HepG2 (cell line): ENCODE data around the gene MCM8. TPM values are rescaled to one million over a fixed set of nuclear protein-coding genes. Genes with fewer than 3 reads are reported as not detected.

Experiments used
- CENPX ChIP-seq: sonication (generic); formaldehyde crosslinking; IDR thresholded peaks from 2 replicates; pipeline ENCODE4 v1.9.0; 2021; ENCODE audit warnings: mild to moderate bottlenecking, missing genetic modification reagents, moderate library complexity
- DNMT1 ChIP-seq: sonication (generic); formaldehyde crosslinking; IDR thresholded peaks from 2 replicates; pipeline ENCODE4 v1.5.1; 2020; ENCODE audit warnings: mild to moderate bottlenecking, missing genetic modification reagents
- KMT2B ChIP-seq: IDR thresholded peaks from 2 replicates; pipeline ENCODE4 v1.6.1; 2016; ENCODE audit warnings: missing genetic modification reagents, missing compliant biosample characterization
- RBM22 ChIP-seq: fragments of 200-400 bp; formaldehyde crosslinking; optimal IDR thresholded peaks from 2 replicates; pipeline ENCODE3; 2017; ENCODE audit warnings: mild to moderate bottlenecking, low read length, moderate library complexity
- THAP9 ChIP-seq: sonication (generic); formaldehyde crosslinking; IDR thresholded peaks from 2 replicates; pipeline ENCODE4; 2020; ENCODE audit warnings: missing genetic modification reagents, mild to moderate bottlenecking, borderline replicate concordance
- ZFP91 ChIP-seq: sonication (generic); formaldehyde crosslinking; IDR thresholded peaks from 2 replicates; pipeline ENCODE4 v1.9.0; 2022; ENCODE audit warnings: missing genetic modification reagents, mild to moderate bottlenecking, borderline replicate concordance
- ZNF362 ChIP-seq: sonication (generic); formaldehyde crosslinking; IDR thresholded peaks from 2 replicates; pipeline ENCODE4 v1.4.0; 2020; ENCODE audit warnings: missing genetic modification reagents, mild to moderate bottlenecking, borderline replicate concordance
- ZNF367 ChIP-seq: sonication (generic); formaldehyde crosslinking; IDR thresholded peaks from 2 replicates; pipeline ENCODE4 v1.4.0; 2020; ENCODE audit warnings: missing genetic modification reagents, borderline replicate concordance
- ZNF382 ChIP-seq: sonication (generic); formaldehyde crosslinking; IDR thresholded peaks from 2 replicates; pipeline ENCODE4 v1.5.0; 2020; ENCODE audit warnings: missing genetic modification reagents, mild to moderate bottlenecking, borderline replicate concordance
- ZNF549 ChIP-seq: sonication (generic); formaldehyde crosslinking; IDR thresholded peaks from 2 replicates; pipeline ENCODE4 v1.5.0; 2020; ENCODE audit warnings: missing genetic modification reagents
- ZNF576 ChIP-seq: sonication (generic); formaldehyde crosslinking; IDR thresholded peaks from 2 replicates; pipeline ENCODE4 v1.4.0; 2020; ENCODE audit warnings: mild to moderate bottlenecking, missing genetic modification reagents
- ZNF609 ChIP-seq: sonication (generic); formaldehyde crosslinking; IDR thresholded peaks from 2 replicates; pipeline ENCODE4 v1.4.0; 2020; ENCODE audit warnings: mild to moderate bottlenecking, missing genetic modification reagents, borderline replicate concordance
- ZNF639 ChIP-seq: conservative IDR thresholded peaks from 2 replicates; pipeline ENCODE4 v1.6.1; 2018; ENCODE audit warnings: missing genetic modification reagents
- ZNF790 ChIP-seq: sonication (generic); formaldehyde crosslinking; IDR thresholded peaks from 2 replicates; pipeline ENCODE4 v1.8.0; 2022; ENCODE audit warnings: missing genetic modification reagents, mild to moderate bottlenecking, borderline replicate concordance
- polyA plus RNA-seq, 8 experiments: library from polyadenylated mRNA; depleted of rRNA in 3 of 8; stranded (reverse) in 7 of 8; unstranded in 1 of 8; fragments of >200 nt; fragmentation: Illumina TruSeq in 4 of 8; extraction: Trizol in 4 of 8; gene quantifications; 2 replicates each; pipeline versions ENCODE4 v1.2.1 to v1.2.3, GENCODE V29; 2011 to 2016; ENCODE audit warnings: low read depth in 4 of 8, missing spikeins in 1 of 8, mixed read lengths in 1 of 8; ENCODE audit not compliant: insufficient read depth in 1 of 8
- total RNA-seq, 5 experiments: library from RNA; depleted of rRNA; stranded (reverse); fragments of >200 nt; fragmentation: Illumina TruSeq; extraction: Trizol; gene quantifications; 2 replicates each; pipeline ENCODE4 v1.2.3, GENCODE V29; 2016; ENCODE audit warnings: low read depth in 1 of 5

The MCM8 gene
- total and polyA plus RNA-seq, 2 of the 13 experiments (the other 11 are each of a cell fraction or from before 2014, with no cell fraction given), result 11.5 to 59.3 TPM

GRCh38 chr20:5950271-5951031 lies at the start of gene MCM8, which contains the start of gene TRMT6 (continued):
- peak; percentile 57 for TF ChIP-seq ZNF609 (CRISPR knock-in tag)
- no peak for TF ChIP-seq ZNF367 (CRISPR knock-in tag)
- peak; percentile 91 for TF ChIP-seq ZNF576
- peak; percentile 99 for TF ChIP-seq KMT2B (CRISPR knock-in tag)
- TF ChIP-seq ZFP91 (CRISPR knock-in tag), result peak; percentile 97
- TF ChIP-seq ZNF382, result no peak
- TF ChIP-seq CENPX (CRISPR knock-in tag), result no peak
- TF ChIP-seq THAP9 (CRISPR knock-in tag), result peak; percentile 95
- peak; percentile 81; the same call in 1 of the 2 replicates for TF ChIP-seq ZNF362 (CRISPR knock-in tag)
- TF ChIP-seq ZNF549 (CRISPR knock-in tag), result no peak
- TF ChIP-seq ZNF790, result no peak; the same call in 1 of the 2 replicates
- TF ChIP-seq DNMT1 (CRISPR knock-in tag), result peak; percentile 95; the same call in 1 of the 2 replicates
- TF ChIP-seq ZNF639 (CRISPR knock-in tag), result peak; percentile 97
- TF ChIP-seq RBM22, result no peak
